H1 (cell line): Measurements from ENCODE around the gene SPANXA2. TPM values are rescaled to one million over a fixed set of nuclear protein-coding genes. Genes with fewer than 3 reads are reported as not detected.
"Not testable (repeated sequence)": the region's sequence is repeated elsewhere in the genome, so short reads cannot be mapped to it uniquely, and the experiment has no call there.

Experiments used
- CTCF ChIA-PET: fragments of 300-600 bp; sonication (Branson Sonifier 250); formaldehyde crosslinking; loops from one replicate; lab custom pipeline; 2021; ENCODE audit not compliant: partially characterized antibody; lab: Charles Lee
- POLR2A ChIA-PET: fragments of 300-600 bp; sonication (Branson Sonifier 250); formaldehyde crosslinking; loops from one replicate; lab custom pipeline; 2021; ENCODE audit warnings: inconsistent platforms; ENCODE audit not compliant: partially characterized antibody; lab: Charles Lee
- DNase-seq, 2 experiments: peaks; one replicate each; pipeline versions ENCODE4 v3.0.0 to v3.0.0-alpha.2; 2010 to 2022; ENCODE audit warnings: low spot score in 2 of 2, low read depth in 1 of 2, mixed read lengths in 1 of 2
- FAIRE-seq: peaks from 2 replicates; lab custom pipeline; 2011; peaks lifted over from hg19 to GRCh38; lab: Jason Lieb, UNC
- H2AFZ ChIP-seq: 2 replicates; pipeline ENCODE4 v1.8.1; 2012; ENCODE audit warnings: low read length, inconsistent platforms
- H2AK5ac ChIP-seq: 2 replicates; pipeline ENCODE4 v1.6.1; 2013; ENCODE audit warnings: low read depth, low read length
- H2BK120ac ChIP-seq: replicated peaks from 2 replicates; pipeline ENCODE3; 2013; ENCODE audit warnings: low read depth, low read length, inconsistent platforms
- H2BK12ac ChIP-seq: 2 replicates; pipeline ENCODE4 v1.6.1; 2013; ENCODE audit warnings: low read depth, low read length
- H2BK15ac ChIP-seq: 2 replicates; pipeline ENCODE4 v1.6.1; 2013; ENCODE audit warnings: low read length
- H2BK20ac ChIP-seq: 2 replicates; pipeline ENCODE4 v1.6.1; 2013; ENCODE audit warnings: low read length
- H2BK5ac ChIP-seq: 2 replicates; pipeline ENCODE4 v1.6.1; 2013; ENCODE audit warnings: low read depth, low read length
- H3K14ac ChIP-seq: 2 replicates; pipeline ENCODE4 v1.6.1; 2013; ENCODE audit warnings: inconsistent platforms; ENCODE audit not compliant: insufficient read length
- H3K18ac ChIP-seq: 2 replicates; pipeline ENCODE4 v1.6.1; 2013; ENCODE audit warnings: low read length; ENCODE audit errors: extremely low read depth
- H3K23ac ChIP-seq: 2 replicates; pipeline ENCODE4 v1.6.1; 2013; ENCODE audit warnings: inconsistent platforms; ENCODE audit not compliant: insufficient read length
- H3K23me2 ChIP-seq: 2 replicates; pipeline ENCODE4 v1.6.1; 2013; ENCODE audit warnings: low read depth, low read length
- H3K27ac ChIP-seq: 2 replicates; pipeline ENCODE4 v1.6.1; 2011; ENCODE audit warnings: low read depth, low read length, inconsistent platforms
- H3K27me3 ChIP-seq, 4 experiments: replicated peaks in 1 of 4; 1 replicate in 1 of 4; 2 replicates in 3 of 4; pipeline versions ENCODE4 v1.6.1 to v1.8.1; 2011 to 2013; ENCODE audit warnings: low read length in 3 of 4, mild to moderate bottlenecking in 3 of 4, inconsistent platforms in 2 of 4, mixed read lengths in 2 of 4, moderate library complexity in 1 of 4; ENCODE audit not compliant: control insufficient read depth in 3 of 4, insufficient read depth in 3 of 4; ENCODE audit errors: extremely low read depth in 1 of 4
- H3K36me3 ChIP-seq, 4 experiments: 2 replicates each; pipeline versions ENCODE4 v1.6.1 to v1.8.1; 2011 to 2013; ENCODE audit warnings: mild to moderate bottlenecking in 4 of 4, low read length in 3 of 4, moderate library complexity in 2 of 4, control low read depth in 1 of 4, inconsistent platforms in 1 of 4; ENCODE audit not compliant: insufficient read depth in 4 of 4, control insufficient read depth in 2 of 4
- H3K4ac ChIP-seq: replicated peaks from 2 replicates; pipeline ENCODE3; 2013; ENCODE audit warnings: low read length, low read depth, mixed read lengths, inconsistent platforms; ENCODE audit not compliant: insufficient read length
- H3K4me1 ChIP-seq, 4 experiments: replicated peaks in 1 of 4; 1 replicate in 1 of 4; 2 replicates in 3 of 4; pipeline versions ENCODE4 v1.6.1 to v1.8.1; 2011 to 2013; ENCODE audit warnings: low read length in 3 of 4, inconsistent platforms in 2 of 4, mixed read lengths in 1 of 4; ENCODE audit not compliant: insufficient read depth in 4 of 4, control insufficient read depth in 3 of 4
- H3K4me2 ChIP-seq, 2 experiments: 2 replicates each; pipeline versions ENCODE4 v1.6.1 to v1.8.1; 2011 to 2013; ENCODE audit warnings: low read depth in 2 of 2, low read length in 2 of 2, control low read depth in 1 of 2, inconsistent platforms in 1 of 2, mild to moderate bottlenecking in 1 of 2; ENCODE audit not compliant: insufficient read depth in 1 of 2
- H3K4me3 ChIP-seq, 4 experiments: fragments of 200-600, 300-600 bp in 1 of 4; sonication (generic), shearing (Covaris generic), sonication (Bioruptor Twin) in 1 of 4; 2 replicates each; pipeline versions ENCODE4 v1.5.1 to v1.8.1; 2011 to 2016; ENCODE audit warnings: low read length in 4 of 4, low read depth in 3 of 4, control low read depth in 2 of 4, inconsistent platforms in 2 of 4, mild to moderate bottlenecking in 2 of 4, mixed read lengths in 1 of 4, moderate library complexity in 1 of 4; ENCODE audit not compliant: insufficient read depth in 2 of 4; ENCODE audit errors: extremely low read depth in 1 of 4
- H3K56ac ChIP-seq: replicated peaks from 2 replicates; pipeline ENCODE3; 2013; ENCODE audit warnings: low read depth, mild to moderate bottlenecking, mixed read lengths, low read length, inconsistent platforms; ENCODE audit not compliant: insufficient read length
- H3K79me1 ChIP-seq: 2 replicates; pipeline ENCODE4 v1.6.1; 2013; ENCODE audit warnings: low read depth, low read length, control low read depth
- H3K79me2 ChIP-seq, 2 experiments: 2 replicates each; pipeline versions ENCODE4 v1.6.1 to v1.8.1; 2012 to 2013; ENCODE audit warnings: low read length in 2 of 2, mild to moderate bottlenecking in 2 of 2, inconsistent platforms in 1 of 2; ENCODE audit not compliant: insufficient read depth in 2 of 2, control insufficient read depth in 1 of 2
- H3K9ac ChIP-seq, 4 experiments: replicated peaks in 1 of 4; 1 replicate in 1 of 4; 2 replicates in 3 of 4; pipeline versions ENCODE4 v1.6.1 to v1.8.1; 2011 to 2013; ENCODE audit warnings: low read depth in 3 of 4, low read length in 3 of 4, control low read depth in 2 of 4, mild to moderate bottlenecking in 2 of 4, moderate library complexity in 2 of 4, inconsistent platforms in 1 of 4; ENCODE audit errors: extremely low read depth in 1 of 4
- H3K9me3 ChIP-seq, 2 experiments: 2 replicates each; pipeline versions ENCODE4 v1.6.1 to v1.8.1; 2012 to 2013; ENCODE audit warnings: mild to moderate bottlenecking in 2 of 2, moderate library complexity in 2 of 2, control low read depth in 1 of 2, inconsistent platforms in 1 of 2, low read depth in 1 of 2, low read length in 1 of 2, mixed read lengths in 1 of 2; ENCODE audit not compliant: insufficient read depth in 2 of 2
- H4K20me1 ChIP-seq, 2 experiments: replicated peaks in 1 of 2; 2 replicates each; pipeline versions ENCODE3 to v1.8.1; 2011 to 2013; ENCODE audit warnings: inconsistent platforms in 2 of 2, low read length in 2 of 2, mild to moderate bottlenecking in 1 of 2; ENCODE audit not compliant: insufficient read depth in 2 of 2, control insufficient read depth in 1 of 2
- H4K5ac ChIP-seq: 2 replicates; pipeline ENCODE4 v1.6.1; 2013; ENCODE audit warnings: low read length, low read depth, mixed read lengths, inconsistent platforms; ENCODE audit not compliant: insufficient read length
- H4K8ac ChIP-seq: 2 replicates; pipeline ENCODE4 v1.8.0; 2013; ENCODE audit warnings: mild to moderate bottlenecking, moderate library complexity, low read length, inconsistent platforms; ENCODE audit not compliant: insufficient read depth; ENCODE audit errors: extremely low read depth
- H4K91ac ChIP-seq: replicated peaks from 2 replicates; pipeline ENCODE3; 2013; ENCODE audit warnings: low read length, mixed read lengths, inconsistent platforms; ENCODE audit not compliant: insufficient read length
- whole genome bisulfite sequencing, 2 experiments: shearing (Covaris generic) in 1 of 2; methylation state at CpG; one replicate each; pipeline versions ENCODE4 v1.1.6 to v1.1.7; 2013 to 2015; ENCODE audit warnings: low lambda C conversion rate in 2 of 2, mixed read lengths in 2 of 2, inconsistent platforms in 1 of 2, low coverage in 1 of 2, missing lambda C conversion rate in 1 of 2; ENCODE audit not compliant: insufficient replicate concordance in 2 of 2, insufficient coverage in 1 of 2, insufficient read length in 1 of 2; ENCODE audit errors: extremely low coverage in 1 of 2, missing lambda C conversion rate in 1 of 2; 5-methylcytosine and 5-hydroxymethylcytosine counted together
- long read RNA-seq, 2 experiments: library from RNA in 1 of 2; library from capped mRNA in 1 of 2; stranded (forward); transcript quantifications; one replicate each; pipeline ENCODE4 v2.0.0, GENCODE V29; 2021; ENCODE audit warnings: inconsistent platforms in 1 of 2
- polyA minus RNA-seq, 3 experiments: library from RNA; depleted of rRNA, polyadenylated mRNA; stranded (reverse); fragments of >200 nt; gene quantifications; 1 replicate in 2 of 3; 2 replicates in 1 of 3; pipeline ENCODE4 v1.2.3, GENCODE V29; 2011
- polyA plus RNA-seq, 7 experiments: library from polyadenylated mRNA; depleted of rRNA in 3 of 7; stranded (reverse) in 5 of 7; unstranded in 2 of 7; fragments of >200 nt in 5 of 7; fragments of 200-250 nt in 2 of 7; gene quantifications; 1 replicate in 5 of 7; 2 replicates in 1 of 7; 4 replicates in 1 of 7; pipeline versions ENCODE4 v1.2.1 to v1.2.3, GENCODE V29; 2011 to 2013; ENCODE audit warnings: missing spikeins in 2 of 7, mixed read lengths in 2 of 7
- total RNA-seq: library from RNA; stranded (reverse); fragmentation: NEBNext Ultra II Directional; extraction: Animal tissue kit (Norgen Biotek cat#: 25700); gene quantifications from 2 replicates; pipeline ENCODE4 v1.2.1, GENCODE V29; 2021

The SPANXA2 gene
- total RNA-seq (not detected in 2 replicates), polyA plus RNA-seq (2011; rRNA removed) (not detected in 2 replicates), polyA minus RNA-seq (2011; rRNA and poly(A)+ RNA removed) (not detected in 2 replicates)
- not detected for polyA plus RNA-seq (2011; cell fraction: cytosol; rRNA removed)
- polyA plus RNA-seq (2011; cell fraction: nucleus; rRNA removed), result not detected
- not detected in 4 replicates for polyA plus RNA-seq (2012, experiment 1 of 2)
- polyA plus RNA-seq (2012, experiment 2 of 2), result not detected
- 0.20 TPM for polyA plus RNA-seq (2013, experiment 1 of 2)
- 0.22 TPM for polyA plus RNA-seq (2013, experiment 2 of 2)
- polyA minus RNA-seq (2011; cell fraction: cytosol; rRNA and poly(A)+ RNA removed), result not detected
- not detected for polyA minus RNA-seq (2011; cell fraction: nucleus; rRNA and poly(A)+ RNA removed)
- long read RNA-seq, experiment 1, result 0 reads
- long read RNA-seq, experiment 2, result 0 reads

GRCh38 chrX:141589408-141589807 is at the start of gene SPANXA2:
TSS of gene SPANXA2 (plus strand) at chrX:141589708. CDS start at chrX:141589768, 60 bp downstream.
- H3K23ac ChIP-seq, POLR2A ChIA-PET, H2BK120ac ChIP-seq, H3K4ac ChIP-seq, H3K27ac ChIP-seq, H3K36me3 ChIP-seq, H3K27me3 ChIP-seq, H3K56ac ChIP-seq, H2AFZ ChIP-seq, H2BK12ac ChIP-seq, H3K18ac ChIP-seq, H3K79me2 ChIP-seq, H3K4me1 ChIP-seq, H4K91ac ChIP-seq, H3K9me3 ChIP-seq, H4K5ac ChIP-seq, CTCF ChIA-PET, FAIRE-seq, H3K9ac ChIP-seq, H2BK20ac ChIP-seq, H2AK5ac ChIP-seq, H3K79me1 ChIP-seq, H3K14ac ChIP-seq, H3K4me2 ChIP-seq, DNase-seq, H2BK5ac ChIP-seq, H4K20me1 ChIP-seq, H3K4me3 ChIP-seq, H4K8ac ChIP-seq, H2BK15ac ChIP-seq, H3K23me2 ChIP-seq: not testable (repeated sequence)
- WGBS, 2 experiments, result no CpG with 5 or more reads among the region's 10 CpGs

DNA sequence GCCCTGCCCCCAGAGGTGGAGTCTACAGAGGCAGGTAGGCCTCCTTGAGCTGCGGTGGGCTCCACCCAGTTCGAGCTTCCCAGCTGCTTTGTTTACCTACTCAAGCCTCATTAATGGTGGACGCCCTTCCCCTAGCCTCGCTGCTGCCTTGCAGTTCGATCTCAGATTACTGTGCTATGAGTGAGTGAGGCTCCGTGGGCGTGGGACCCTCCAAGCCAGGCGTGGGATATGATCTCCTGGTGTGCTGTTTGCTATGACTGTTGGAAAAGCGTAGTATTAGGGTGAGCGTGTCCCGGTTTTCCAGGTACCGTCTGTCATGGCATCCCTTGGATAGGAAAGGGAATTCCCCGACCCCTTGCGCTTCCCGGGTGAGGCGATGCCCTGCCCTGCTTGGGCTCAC is 47.0 kb upstream of the SPANXA2 start:
- H2AK5ac ChIP-seq, H3K9me3 ChIP-seq, H4K91ac ChIP-seq, H4K20me1 ChIP-seq, H4K8ac ChIP-seq, H3K4me1 ChIP-seq, H2AFZ ChIP-seq, H3K4me2 ChIP-seq, DNase-seq, H2BK15ac ChIP-seq, H3K79me2 ChIP-seq, H3K27ac ChIP-seq, H3K36me3 ChIP-seq, H3K9ac ChIP-seq, POLR2A ChIA-PET, H2BK12ac ChIP-seq, H3K79me1 ChIP-seq, H2BK20ac ChIP-seq, H3K4me3 ChIP-seq, H3K4ac ChIP-seq, H2BK5ac ChIP-seq, FAIRE-seq, H3K23ac ChIP-seq, H3K56ac ChIP-seq, CTCF ChIA-PET, H3K14ac ChIP-seq, H2BK120ac ChIP-seq, H3K23me2 ChIP-seq, H3K27me3 ChIP-seq, H3K18ac ChIP-seq, H4K5ac ChIP-seq: not testable (repeated sequence)
- WGBS, 2 experiments, result no CpG with 5 or more reads among the region's 16 CpGs
